ENCODE measurements around the gene CASK. TPM values are rescaled to one million over a fixed set of nuclear protein-coding genes. Genes with fewer than 3 reads are reported as not detected.

The CASK gene
- total and polyA plus RNA-seq, 8 donors: 7.3 to 82.0 (median 32.3) TPM

- Histone ChIP-seq H3K4me1 (peaks cover 0 to 5% (median 0%) of the 10 kb centered on the region in 4 donors), H3K36me3 (no peaks in the 10 kb centered on the region), H3K9me3 (no peaks in the 10 kb centered on the region), H3K4me3 (no peak overlapping the region), H3K27me3 (no peaks in the 10 kb centered on the region), H3K27ac (no peak overlapping the region)
- intact Hi-C loops (cut with DNase I; ENCODE audit: low total_unique reads): no loop called here
- DNase-seq: no peak
- WGBS, 5 donors: 64 to 92% (median 73%) methylated on average over 3 of the region's 3 CpGs
- TF ChIP-seq CTCF (IDR thresholded peaks at IDR 0.05): no peak
- no peak for TF ChIP-seq EP300 (IDR thresholded peaks at IDR 0.05)
- no peak for TF ChIP-seq POLR2AphosphoS5 (IDR thresholded peaks at IDR 0.05)
- no peak for TF ChIP-seq POLR2A (IDR thresholded peaks at IDR 0.05)
Observed at GRCh38 chrX:41728125-41728524, 195.2 kb downstream of the CASK start.

- Histone ChIP-seq H3K4me1 (peaks cover 0 to 15% (median 0%) of the 10 kb centered on the region in 4 donors), H3K4me3 (no peak within 1 kb of the TSS), H3K27ac (no peak within 1 kb of the TSS), H3K36me3 (no peaks in the 10 kb centered on the region), H3K9me3 (peaks cover 0 to 8% (median 2%) of the 10 kb centered on the region in 4 donors), H3K27me3 (no peaks in the 10 kb centered on the region)
- intact Hi-C loops (cut with DNase I; ENCODE audit: low total_unique reads): no loop called here
- WGBS, 5 donors: 31 to 50% (median 45%) methylated on average over 2 of the region's 2 CpGs
- TF ChIP-seq POLR2AphosphoS5 (IDR thresholded peaks at IDR 0.05): no peak
- TF ChIP-seq POLR2A (IDR thresholded peaks at IDR 0.05): no peak
- no peak for DNase-seq
Observed at GRCh38 chrX:41723826-41724225, 199.5 kb downstream of the CASK start, which contains the start of gene GPR82. GPR82 (plus strand) TSS chrX:41724181; CDS start chrX:41727027, 2,846 bp downstream.

- WGBS, 5 donors: 58 to 74% (median 63%) methylated on average over 3 of the region's 3 CpGs
- Histone ChIP-seq H3K27me3 (peaks cover 0 to 3% (median 0%) of the 10 kb centered on the region in 3 donors), H3K4me1 (peaks cover 0 to 15% (median 0%) of the 10 kb centered on the region in 4 donors), H3K4me3 (no peak overlapping the region), H3K27ac (no peak overlapping the region), H3K9me3 (peaks cover 0 to 16% (median 4%) of the 10 kb centered on the region in 4 donors), H3K36me3 (no peaks in the 10 kb centered on the region)
- no peak for TF ChIP-seq POLR2AphosphoS5 (IDR thresholded peaks at IDR 0.05)
- no peak for TF ChIP-seq EP300 (IDR thresholded peaks at IDR 0.05)
- TF ChIP-seq POLR2A (IDR thresholded peaks at IDR 0.05): no peak
- TF ChIP-seq CTCF (IDR thresholded peaks at IDR 0.05): no peak
- intact Hi-C loops (cut with DNase I; ENCODE audit: low total_unique reads): no loop called here
- DNase-seq: no peak
Observed at GRCh38 chrX:41722816-41723618, 200.3 kb downstream of the CASK start.

GRCh38 chrX:41722214-41722613 is 201.1 kb downstream of the CASK start:
- Histone ChIP-seq H3K27me3 (peaks cover 0 to 3% (median 0%) of the 10 kb centered on the region in 3 donors), H3K9me3 (peaks cover 0 to 24% (median 11%) of the 10 kb centered on the region in 4 donors), H3K36me3 (no peaks in the 10 kb centered on the region), H3K4me1 (peaks cover 0 to 15% (median 0%) of the 10 kb centered on the region in 4 donors), H3K4me3 (no peak overlapping the region), H3K27ac (no peak overlapping the region)
- DNase-seq: no peak
- TF ChIP-seq POLR2A (IDR thresholded peaks at IDR 0.05) (no peak), EP300 (IDR thresholded peaks at IDR 0.05) (no peak), POLR2AphosphoS5 (IDR thresholded peaks at IDR 0.05) (no peak), CTCF (IDR thresholded peaks at IDR 0.05) (no peak)
- intact Hi-C loops (cut with DNase I; ENCODE audit: low total_unique reads): no loop called here
- WGBS, 5 donors: 76 to 97% (median 92%) methylated on average over 3 of the region's 3 CpGs

Measured in stomach (tissue), 9 donors.